ENCODE data around the gene TACR2. TPM values are rescaled to one million over a fixed set of nuclear protein-coding genes. Genes with fewer than 3 reads are reported as not detected.

The TACR2 gene
- total RNA-seq, 1 experiment from 2014 or later, result 0.57 TPM

- H3K4me1 ChIP-seq, result no peaks in the 10 kb centered on the region
- no peaks in the 10 kb centered on the region for H3K27me3 ChIP-seq (replicated peaks; ENCODE audit: control insufficient read depth, insufficient read depth, low read length)
- Mint-ChIP-seq H3K4me1 (ENCODE audit: low read depth, unreplicated experiment) (no peaks in the 10 kb centered on the region), H3K9me3 (ENCODE audit: unreplicated experiment) (no peaks in the 10 kb centered on the region), H3K27ac (ENCODE audit: unreplicated experiment) (no peak overlapping the region), H3K36me3 (ENCODE audit: insufficient read depth, unreplicated experiment) (peaks cover 13% of the 10 kb centered on the region), H3K27me3 (ENCODE audit: insufficient read depth, unreplicated experiment) (no peaks in the 10 kb centered on the region), H3K4me3 (ENCODE audit: unreplicated experiment) (no peak overlapping the region)
- no peak for TF ChIP-seq CTCF (IDR thresholded peaks at IDR 0.05; ENCODE audit: insufficient read depth in 1 of 2, low read depth in 1 of 2, low read length in 1 of 2, severe bottlenecking in 1 of 2, unreplicated experiment in 1 of 2)
- H3K36me3 ChIP-seq (ENCODE audit: control insufficient read depth, insufficient read depth, low read length), result no peaks in the 10 kb centered on the region
- H3K9me3 ChIP-seq, result no peaks in the 10 kb centered on the region
- TSS peak; percentile 78 for BruUV-seq (replicated peaks)
- intact Hi-C loops (cut with micrococcal nuclease; ENCODE audit: unreplicated experiment), result no loop called here
- DNase-seq, result no peak
- ChIA-PET POLR2A (no interaction called here), CTCF (interaction anchor here (0.6 kb wide), 1 partner anchor 179 kb away, joined by 5 read pairs; no protein-coding TSS in a partner anchor)
- H3K4me3 ChIP-seq (ENCODE audit: low read depth, low read length), result no peak overlapping the region
Observed at GRCh38 chr10:69401416-69401815, 15.3 kb downstream of the TACR2 start.

GRCh38 chr10:69400936-69401335, 15.8 kb downstream of the TACR2 start:
- no peak overlapping the region for H3K27ac Mint-ChIP-seq (ENCODE audit: unreplicated experiment)
- TF ChIP-seq CTCF (IDR thresholded peaks at IDR 0.05; ENCODE audit: insufficient read depth in 1 of 2, low read depth in 1 of 2, low read length in 1 of 2, severe bottlenecking in 1 of 2, unreplicated experiment in 1 of 2), result no peak
- H3K4me1 ChIP-seq, result no peaks in the 10 kb centered on the region
- H3K4me3 ChIP-seq (ENCODE audit: low read depth, low read length), result no peak overlapping the region
- no peaks in the 10 kb centered on the region for H3K36me3 ChIP-seq (ENCODE audit: control insufficient read depth, insufficient read depth, low read length)
- ChIA-PET POLR2A (no interaction called here), CTCF (interaction anchor here (0.5 to 0.6 kb wide), 2 partner anchors 42 to 178 kb away, joined by 3 to 5 read pairs; no protein-coding TSS in a partner anchor)
- DNase-seq, result no peak
- BruUV-seq (replicated peaks), result no TSS peak
- H3K9me3 Mint-ChIP-seq (ENCODE audit: unreplicated experiment), result no peaks in the 10 kb centered on the region
- no peak overlapping the region for H3K4me3 Mint-ChIP-seq (ENCODE audit: unreplicated experiment)
- no peaks in the 10 kb centered on the region for H3K9me3 ChIP-seq
- intact Hi-C loops (cut with micrococcal nuclease; ENCODE audit: unreplicated experiment), result no loop called here
- no peaks in the 10 kb centered on the region for H3K4me1 Mint-ChIP-seq (ENCODE audit: low read depth, unreplicated experiment)
- H3K27me3 Mint-ChIP-seq (ENCODE audit: insufficient read depth, unreplicated experiment), result no peaks in the 10 kb centered on the region
- no peaks in the 10 kb centered on the region for H3K27me3 ChIP-seq (replicated peaks; ENCODE audit: control insufficient read depth, insufficient read depth, low read length)
- peaks cover 8% of the 10 kb centered on the region for H3K36me3 Mint-ChIP-seq (ENCODE audit: insufficient read depth, unreplicated experiment)

GRCh38 chr10:69398466-69398865, 18.3 kb downstream of the TACR2 start:
- H3K4me3 ChIP-seq (ENCODE audit: low read depth, low read length), result no peak overlapping the region
- Mint-ChIP-seq H3K36me3 (ENCODE audit: insufficient read depth, unreplicated experiment) (peaks cover 7% of the 10 kb centered on the region), H3K9me3 (ENCODE audit: unreplicated experiment) (no peaks in the 10 kb centered on the region), H3K27me3 (ENCODE audit: insufficient read depth, unreplicated experiment) (no peaks in the 10 kb centered on the region), H3K4me1 (ENCODE audit: low read depth, unreplicated experiment) (no peaks in the 10 kb centered on the region), H3K27ac (ENCODE audit: unreplicated experiment) (no peak overlapping the region), H3K4me3 (ENCODE audit: unreplicated experiment) (no peak overlapping the region)
- no peaks in the 10 kb centered on the region for H3K27me3 ChIP-seq (replicated peaks; ENCODE audit: control insufficient read depth, insufficient read depth, low read length)
- intact Hi-C loops (cut with micrococcal nuclease; ENCODE audit: unreplicated experiment), result loop anchor here (10.0 kb wide), 1 partner anchor 274 kb away; the partner anchor contains the start of gene VPS26A
- H3K4me1 ChIP-seq, result no peaks in the 10 kb centered on the region
- H3K36me3 ChIP-seq (ENCODE audit: control insufficient read depth, insufficient read depth, low read length), result no peaks in the 10 kb centered on the region
- no peak for DNase-seq
- POLR2A ChIA-PET, result no interaction called here
- BruUV-seq (replicated peaks), result no TSS peak
- no peak for TF ChIP-seq CTCF (IDR thresholded peaks at IDR 0.05; ENCODE audit: insufficient read depth in 1 of 2, low read depth in 1 of 2, low read length in 1 of 2, severe bottlenecking in 1 of 2, unreplicated experiment in 1 of 2)
- H3K9me3 ChIP-seq, result no peaks in the 10 kb centered on the region
- CTCF ChIA-PET, result interaction anchor here (0.6 to 2.4 kb wide), 2 partner anchors 9 to 236 kb away, joined by 3 to 11 read pairs; no protein-coding TSS in a partner anchor
